GM12864 (cell line): Measurements from ENCODE around the gene HEPN1.

Experiments
- DNase-seq: peaks from one replicate; pipeline ENCODE4 v3.0.0-alpha.2; 2011; ENCODE audit warnings: low read depth
- H3K4me3 ChIP-seq: 2 replicates; pipeline ENCODE4 v1.5.1; 2011; ENCODE audit warnings: mild to moderate bottlenecking, low read depth, low read length, control low read depth
- CTCF ChIP-seq: IDR thresholded peaks from 2 replicates; pipeline ENCODE4 v1.5.1; 2011; ENCODE audit warnings: low read depth, mild to moderate bottlenecking, moderate library complexity, low read length, control low read depth, inconsistent platforms; ENCODE audit errors: missing control alignments

Gene HEPN1

GRCh38 chr11:124941703-124942102 is 22.7 kb downstream of the HEPN1 start:
- no peak for TF ChIP-seq CTCF
- no peak for DNase-seq
- H3K4me3 ChIP-seq: no peak overlapping the region

GRCh38 chr11:124942466-124943253 is 23.6 kb downstream of the HEPN1 start:
- no peak overlapping the region for H3K4me3 ChIP-seq
- no peak for DNase-seq
- TF ChIP-seq CTCF: no peak

- TF ChIP-seq CTCF: no peak
- DNase-seq: no peak
- no peak overlapping the region for H3K4me3 ChIP-seq
Measured at GRCh38 chr11:124943254-124943616, 24.2 kb downstream of the HEPN1 start.

GRCh38 chr11:124943741-124944140 is 24.7 kb downstream of the HEPN1 start:
- DNase-seq: no peak
- no peak for TF ChIP-seq CTCF

GRCh38 chr11:124944565-124944964 is 25.5 kb downstream of the HEPN1 start:
- no peak for TF ChIP-seq CTCF
- DNase-seq: no peak
- no peak overlapping the region for H3K4me3 ChIP-seq

More at GRCh38 chr11:124943741-124944140, 24.7 kb downstream of the HEPN1 start:
- no peak overlapping the region for H3K4me3 ChIP-seq

GRCh38 chr11:124945826-124946225 is 26.8 kb downstream of the HEPN1 start:
- no peak for TF ChIP-seq CTCF
- DNase-seq: no peak

GRCh38 chr11:124946735-124947141 is 27.7 kb downstream of the HEPN1 start:
- TF ChIP-seq CTCF: no peak
- no peak for DNase-seq
- no peak overlapping the region for H3K4me3 ChIP-seq

More at GRCh38 chr11:124945826-124946225, 26.8 kb downstream of the HEPN1 start:
- no peak overlapping the region for H3K4me3 ChIP-seq
